HG02642 (cell line): Measurements from ENCODE around the gene MOCS3.
"Not testable (repeated sequence)": the region's sequence is repeated elsewhere in the genome, so short reads cannot be mapped to it uniquely, and the experiment has no call there.

ENCODE experiments used
- ATAC-seq: cut with Tn5 transposase; IDR thresholded peaks from one replicate; pipeline ENCODE4 v1.9.1; 2021; ENCODE audit warnings: mild to moderate bottlenecking; ENCODE audit not compliant: unreplicated experiment, poor library complexity

The MOCS3 gene

DNA sequence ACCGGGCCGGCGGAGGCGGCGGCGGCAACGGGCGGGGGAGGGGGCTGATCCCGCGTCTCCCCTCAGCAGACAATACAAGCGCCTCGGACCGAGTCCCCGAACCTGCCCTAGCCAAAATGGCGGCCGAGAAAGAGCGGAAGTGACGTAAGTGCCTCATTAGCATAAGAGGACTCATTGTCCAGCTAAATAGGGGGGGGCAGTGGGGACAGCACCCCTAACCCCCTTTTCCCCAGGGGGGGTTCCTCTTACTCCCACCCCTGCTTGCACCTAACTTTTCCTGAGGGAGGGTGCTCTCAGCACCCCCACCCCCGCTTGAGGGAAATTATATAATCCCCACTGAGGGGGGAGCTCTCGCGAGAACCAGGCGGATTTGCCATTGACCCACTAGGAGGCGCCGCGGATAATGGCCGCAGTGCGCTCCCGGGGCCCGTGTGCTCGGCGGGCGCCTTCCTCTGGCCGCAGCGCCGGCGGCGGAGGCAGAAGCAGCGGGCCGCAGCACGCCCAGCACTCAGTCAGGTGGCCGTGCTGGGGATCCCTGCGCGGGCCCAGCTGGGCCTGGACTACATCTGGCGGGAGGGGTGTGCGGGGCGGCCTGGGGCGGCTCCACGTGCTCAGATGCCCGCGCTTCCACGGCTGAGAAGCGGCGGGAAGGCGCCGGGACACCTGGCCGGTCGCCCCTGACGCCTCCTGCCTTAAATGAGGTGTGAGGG lies 27.2 kb upstream of the MOCS3 start, which contains the start of gene ADNP:
ADNP (minus strand) TSS at position 132 of the 710 bp plus-strand sequence. CDS start 27,441 bp downstream, outside the sequence.
- ATAC-seq = peak; percentile 67

DNA sequence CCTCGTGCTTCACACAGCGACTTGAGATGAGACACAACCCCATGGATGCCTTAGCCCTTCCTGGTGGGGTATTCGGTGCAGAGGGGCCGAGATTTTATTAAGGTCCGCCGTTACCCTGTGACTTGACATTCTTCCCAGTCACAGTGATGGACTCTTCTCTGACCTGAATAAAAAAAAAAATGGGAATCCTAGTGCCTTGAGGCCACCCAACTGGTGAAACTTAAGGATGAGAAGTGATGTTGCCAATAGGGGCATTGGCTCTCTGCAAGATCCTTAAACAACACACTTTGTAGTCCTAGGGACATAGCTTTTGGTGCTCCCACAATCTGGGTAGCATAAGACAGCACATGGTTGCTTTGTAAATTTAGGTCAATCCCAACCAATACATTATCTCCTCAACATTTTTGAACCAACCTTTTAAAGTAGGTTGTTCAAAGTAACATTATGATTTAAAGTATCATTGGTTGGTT lies 26.6 kb upstream of the MOCS3 start:
- no peak for ATAC-seq

DNA sequence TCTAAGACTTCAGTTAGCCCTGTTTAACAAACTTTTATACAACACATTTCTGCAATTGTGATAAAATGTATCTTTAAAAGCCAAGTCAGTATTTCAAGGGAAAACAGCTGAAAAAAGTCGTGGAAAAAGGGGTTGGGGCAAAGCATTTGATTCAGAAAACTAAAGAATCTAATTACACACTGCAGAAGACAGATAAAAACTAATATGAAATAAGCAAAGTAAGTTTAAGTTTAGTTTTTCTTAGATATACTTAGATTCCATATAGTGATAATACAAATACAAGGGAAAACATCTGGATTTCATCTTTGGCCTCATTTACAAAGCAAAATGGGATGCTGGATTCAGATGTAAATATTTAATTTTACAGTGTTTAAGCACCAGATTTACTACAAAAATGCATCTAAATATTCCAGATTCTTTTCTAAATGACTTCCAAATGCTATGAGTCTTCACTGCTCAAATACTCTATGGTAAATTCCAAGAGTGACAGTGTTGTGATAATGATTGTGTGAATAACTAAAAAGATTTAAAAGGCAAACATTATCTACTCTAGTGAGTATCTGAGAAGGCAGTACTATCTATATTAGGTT lies 25.8 kb upstream of the MOCS3 start:
- no peak for ATAC-seq

DNA sequence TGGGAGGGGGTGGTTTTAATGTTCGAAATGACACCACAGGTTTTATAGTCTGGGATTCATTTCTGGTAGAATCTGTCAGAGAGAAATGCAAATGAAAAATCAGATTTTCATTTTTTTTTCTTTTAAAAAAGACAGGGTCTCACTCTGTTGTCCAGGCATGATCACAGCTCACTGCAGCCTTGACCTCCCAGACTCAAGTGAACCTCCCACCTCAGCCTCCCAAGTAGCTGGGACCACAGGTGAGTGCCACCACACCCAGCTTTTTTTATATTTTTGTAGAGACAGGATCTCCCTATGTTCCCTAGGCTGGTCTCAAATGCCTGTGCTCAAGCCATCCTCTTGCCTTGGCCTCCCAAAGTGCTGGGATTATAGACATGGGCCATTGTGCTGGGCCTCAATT lies 25.0 kb upstream of the MOCS3 start:
- ATAC-seq = no peak

DNA sequence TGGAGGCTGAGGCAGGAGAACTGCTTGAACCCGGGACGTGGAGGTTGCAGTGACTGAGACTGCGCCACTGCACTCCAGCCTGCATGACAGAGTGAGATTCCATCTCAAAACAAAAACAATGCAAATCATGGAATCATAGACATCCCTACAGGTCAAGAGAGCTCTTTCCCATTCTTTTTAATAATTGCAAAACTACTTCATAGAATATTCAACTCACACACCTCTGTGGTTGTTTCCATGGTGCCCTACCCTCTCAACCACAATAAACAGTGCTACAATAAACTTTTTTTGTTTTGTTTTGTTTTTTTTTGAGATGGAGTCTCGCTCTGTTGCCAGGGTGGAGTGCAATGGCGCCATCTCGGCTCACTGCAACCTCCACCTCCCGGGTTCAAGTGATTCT lies 15.5 kb upstream of the MOCS3 start:
- no peak for ATAC-seq

DNA sequence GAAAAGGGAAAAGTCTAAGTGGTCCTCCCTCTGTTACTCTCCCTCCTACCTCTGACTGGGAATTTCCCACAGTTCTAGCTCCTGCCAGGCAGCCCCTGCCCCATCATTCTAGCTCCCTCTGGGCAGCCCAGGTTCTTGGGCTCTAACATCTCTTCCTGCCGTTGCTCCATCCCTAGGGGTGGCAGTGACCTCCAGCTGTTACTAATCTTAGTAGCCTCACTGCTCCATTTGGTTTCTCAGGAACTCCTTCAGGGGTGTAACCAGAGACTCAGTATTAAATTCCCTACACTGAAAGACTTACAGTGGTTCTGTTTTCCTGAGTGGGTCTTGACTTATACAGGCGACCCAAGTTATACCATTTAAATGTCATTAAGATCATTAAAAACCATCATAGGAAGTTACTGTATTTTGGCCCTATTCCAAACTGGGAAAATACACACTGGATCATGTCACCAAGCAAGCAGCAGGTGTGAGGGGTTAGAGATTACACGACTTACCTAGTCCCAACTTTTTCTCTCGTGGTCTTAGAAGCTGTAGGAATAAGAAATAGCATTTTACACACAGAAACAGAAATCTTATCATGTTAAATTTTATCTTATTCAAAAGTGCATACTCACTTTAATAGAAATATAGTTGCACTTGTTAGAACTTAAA lies 10.4 kb upstream of the MOCS3 start:
- no peak for ATAC-seq

DNA sequence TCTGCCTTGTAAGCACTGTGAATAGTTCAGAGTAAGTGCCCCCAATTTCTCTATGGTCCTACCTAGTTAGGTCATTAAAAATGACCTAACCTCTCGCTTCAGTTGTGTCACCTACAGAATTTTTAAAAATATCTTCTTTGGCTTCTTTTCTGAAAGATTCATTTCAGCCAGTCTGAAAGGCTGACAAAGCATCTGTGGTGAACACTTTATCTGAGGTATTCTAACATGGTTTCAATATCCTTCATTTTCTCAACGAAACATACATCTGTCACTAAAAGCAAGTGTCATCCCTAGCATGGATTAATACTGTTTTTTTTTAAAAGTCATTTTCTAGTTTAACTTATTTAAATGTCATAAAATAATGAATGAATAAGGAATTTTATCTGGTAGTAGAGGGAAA lies 5.4 kb upstream of the MOCS3 start:
- no peak for ATAC-seq

DNA sequence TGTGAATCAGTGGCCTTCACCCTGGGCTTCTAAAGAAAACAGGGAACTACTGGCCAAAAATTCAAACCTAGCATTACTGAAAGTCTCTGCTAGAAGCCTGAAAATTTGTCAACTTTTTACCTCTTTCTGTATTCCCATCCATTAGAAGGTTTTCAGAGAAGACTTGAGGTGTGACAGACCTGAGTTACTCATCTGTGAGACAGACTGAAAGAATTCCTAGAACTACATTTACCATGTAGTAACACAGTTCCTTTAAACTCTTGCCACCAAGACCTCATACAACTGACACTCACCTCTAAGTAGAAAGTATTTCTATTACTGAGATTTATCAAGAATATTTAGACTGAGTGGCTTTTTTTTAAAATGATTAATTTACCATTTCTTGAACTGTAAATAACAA lies 4.8 kb upstream of the MOCS3 start:
- ATAC-seq = no peak

DNA sequence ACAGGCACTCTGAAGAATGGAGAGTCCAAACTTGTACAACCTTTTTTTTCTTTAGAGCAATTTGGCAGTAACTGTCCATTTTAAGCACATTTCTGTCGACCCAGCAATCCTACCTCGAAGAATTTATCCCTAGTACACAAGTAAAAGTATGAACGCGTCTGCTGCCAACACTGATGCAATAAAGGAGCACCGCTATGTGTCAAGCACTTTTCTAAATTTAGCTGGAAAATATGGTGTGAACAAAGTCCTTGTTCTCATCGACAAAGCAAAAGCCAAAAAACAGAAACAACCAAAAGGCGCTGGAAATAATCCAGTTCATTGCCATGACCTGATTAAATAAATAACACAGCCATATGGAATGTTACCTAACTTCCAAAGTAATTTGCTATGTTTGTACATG lies 1.3 kb upstream of the MOCS3 start:
- no peak for ATAC-seq

DNA sequence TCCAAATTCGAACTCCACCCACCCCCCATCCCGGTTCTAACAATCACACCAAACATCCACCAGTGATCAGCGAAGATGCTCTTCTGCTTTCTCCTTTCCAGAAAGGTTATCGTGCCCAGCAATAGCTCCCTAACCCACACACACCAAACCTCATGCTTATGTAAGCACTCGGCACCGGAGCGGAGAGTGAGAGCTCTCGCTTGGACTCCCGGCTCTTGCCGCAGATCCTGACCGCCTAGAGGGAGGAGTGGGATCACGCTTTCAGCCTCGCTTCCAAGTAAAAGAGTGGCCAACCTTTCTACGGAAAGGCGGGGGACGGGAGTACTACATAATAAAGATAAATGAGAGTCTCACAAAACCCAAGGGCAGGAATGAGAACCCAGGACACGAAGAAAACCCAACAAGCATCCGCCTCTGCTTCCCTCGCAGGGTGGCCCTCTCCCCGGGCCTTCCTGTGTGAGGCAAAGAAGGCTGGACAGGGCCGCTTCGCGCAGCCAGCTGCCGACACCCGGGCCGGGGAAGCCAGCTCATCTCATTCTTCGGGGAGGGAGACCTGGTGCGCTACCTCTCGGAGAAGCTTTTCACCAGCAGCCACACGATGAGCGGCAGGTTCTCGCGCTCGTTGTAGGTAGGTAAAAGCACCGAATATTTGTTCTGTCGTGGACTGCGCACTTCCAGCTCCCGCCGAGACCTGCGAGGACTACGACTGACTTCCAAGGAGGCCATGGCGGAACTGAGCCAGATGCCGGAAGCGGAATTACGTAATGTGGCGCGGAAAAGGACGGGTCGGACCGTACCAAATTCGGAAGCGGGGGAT lies 612 bp upstream of the MOCS3 start, which contains the start of gene DPM1:
DPM1 (minus strand) TSS at position 735 of the 817 bp plus-strand sequence; CDS start at position 726, 9 bp downstream.
- peak; percentile 87 for ATAC-seq

DNA sequence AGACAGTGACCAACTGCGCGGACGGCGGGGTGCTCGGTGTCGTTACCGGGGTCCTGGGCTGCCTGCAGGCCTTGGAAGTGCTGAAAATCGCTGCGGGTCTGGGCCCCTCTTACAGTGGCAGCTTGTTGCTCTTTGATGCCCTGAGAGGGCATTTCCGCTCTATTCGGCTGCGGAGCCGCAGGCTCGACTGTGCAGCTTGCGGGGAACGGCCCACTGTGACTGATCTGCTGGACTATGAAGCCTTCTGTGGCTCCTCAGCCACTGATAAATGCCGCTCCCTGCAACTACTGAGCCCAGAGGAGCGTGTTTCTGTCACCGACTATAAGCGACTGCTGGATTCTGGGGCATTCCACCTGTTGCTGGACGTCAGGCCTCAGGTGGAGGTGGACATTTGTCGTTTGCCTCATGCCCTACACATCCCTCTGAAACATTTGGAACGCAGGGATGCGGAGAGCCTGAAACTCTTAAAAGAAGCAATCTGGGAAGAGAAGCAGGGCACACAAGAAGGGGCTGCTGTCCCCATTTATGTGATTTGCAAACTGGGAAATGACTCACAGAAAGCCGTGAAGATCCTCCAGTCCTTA lies 1.0 kb downstream of the MOCS3 start:
- no peak for ATAC-seq

DNA sequence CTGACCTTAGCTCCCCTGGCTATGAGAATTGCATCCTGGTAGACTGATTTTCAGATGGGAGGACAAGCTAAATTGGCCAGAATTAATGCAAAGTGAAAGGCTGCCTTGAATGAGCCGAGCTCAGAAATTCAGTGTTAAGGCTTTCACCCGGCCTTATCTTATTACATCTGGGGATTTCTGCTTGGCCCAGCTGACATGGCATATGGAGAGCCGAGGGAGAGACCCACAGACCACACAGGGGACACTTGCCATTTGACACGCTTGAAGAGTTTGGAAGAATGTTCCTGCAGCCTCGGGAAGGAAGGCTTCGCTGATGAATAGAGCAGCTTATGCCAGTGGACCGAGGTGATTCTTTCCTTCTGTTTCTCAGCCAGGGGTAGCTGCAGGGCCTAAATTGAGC lies 9.0 kb downstream of the MOCS3 start:
- no peak for ATAC-seq

DNA sequence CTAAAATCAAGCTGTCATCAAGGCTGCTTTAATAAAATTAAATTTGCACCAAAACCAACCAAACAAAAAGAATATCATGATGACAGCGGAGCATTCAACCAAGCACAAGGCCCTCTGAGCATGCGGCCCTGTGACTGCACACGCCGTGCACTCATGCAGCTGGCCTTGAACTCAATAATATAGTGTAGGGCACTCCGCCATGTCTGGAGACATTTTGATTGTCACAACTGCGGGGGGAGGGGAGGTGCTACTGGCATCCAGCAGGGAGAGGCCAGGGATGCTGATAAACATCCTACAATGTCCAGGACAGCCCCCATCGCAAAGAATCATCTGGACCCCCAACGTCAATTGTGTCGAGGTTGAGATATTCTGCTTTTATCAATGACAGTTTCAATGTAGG lies 9.7 kb downstream of the MOCS3 start:
- no peak for ATAC-seq

DNA sequence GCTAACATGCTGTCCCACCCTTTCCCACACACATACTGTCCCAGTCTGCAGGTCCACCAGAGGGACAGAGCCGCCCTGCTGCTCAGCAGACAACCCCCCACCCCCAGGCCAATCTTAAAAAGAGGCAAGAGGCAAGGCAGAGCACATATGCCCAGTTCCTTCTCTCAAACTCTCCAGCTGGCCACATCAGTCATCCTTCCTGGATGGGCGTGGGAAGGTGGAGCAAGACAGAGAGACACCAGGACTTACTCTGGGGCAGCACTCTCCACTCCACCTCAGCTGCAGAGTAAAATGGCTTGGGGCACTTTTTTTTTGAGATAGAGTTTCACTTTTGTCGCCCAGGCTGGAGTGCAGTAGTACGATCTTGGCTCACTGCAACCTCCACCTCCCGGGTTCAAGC lies 10.8 kb downstream of the MOCS3 start:
- no peak for ATAC-seq

DNA sequence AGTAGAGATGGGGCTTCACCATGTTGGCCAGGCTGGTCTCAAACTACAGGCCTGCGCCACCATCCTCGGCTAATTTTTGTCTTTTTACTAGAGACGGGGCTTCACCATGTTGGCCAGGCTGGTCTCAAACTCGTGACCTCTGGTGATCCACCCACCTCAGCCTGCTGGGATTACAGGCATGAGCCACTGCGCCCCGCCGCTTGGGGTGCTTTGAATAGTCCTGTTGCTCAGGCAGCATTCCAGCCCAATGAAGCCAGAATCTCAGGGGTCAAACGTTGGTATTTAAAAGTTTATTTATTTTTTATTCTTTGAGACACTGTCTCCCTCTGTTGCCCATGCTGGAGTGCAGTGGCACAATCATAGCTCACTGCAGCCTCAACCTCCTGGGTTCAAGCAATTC lies 11.3 kb downstream of the MOCS3 start:
- ATAC-seq = no peak

DNA sequence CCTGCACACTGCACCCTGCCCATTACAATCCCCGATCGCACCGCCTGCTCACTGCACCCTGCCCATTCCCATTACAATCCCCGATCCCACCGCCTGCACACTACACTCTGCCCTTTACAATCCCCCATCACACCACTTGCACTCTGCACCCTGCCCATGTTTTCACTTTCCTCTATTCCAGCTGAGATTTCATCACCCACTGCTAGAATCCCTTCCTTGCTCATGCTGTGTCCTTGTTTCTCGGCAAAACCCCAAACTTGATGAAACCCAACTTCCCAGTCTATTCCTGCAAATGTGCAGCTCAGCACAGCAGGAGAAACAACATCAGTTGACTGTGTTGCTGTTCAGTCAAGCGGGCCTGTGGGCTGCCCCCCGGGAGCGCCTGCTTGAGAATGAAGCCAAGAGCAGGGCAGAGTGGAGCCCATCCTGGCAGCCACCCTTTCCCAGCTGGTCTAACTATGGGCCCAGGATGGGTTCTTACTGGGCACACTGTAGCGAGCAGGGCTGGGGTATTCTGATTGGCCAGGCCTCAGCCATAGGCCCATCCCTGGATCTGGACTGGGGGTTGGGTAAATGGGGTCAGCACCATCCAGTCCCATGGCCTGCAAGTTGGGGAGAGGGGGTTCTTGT lies 17.2 kb downstream of the MOCS3 start:
- ATAC-seq = no peak

DNA sequence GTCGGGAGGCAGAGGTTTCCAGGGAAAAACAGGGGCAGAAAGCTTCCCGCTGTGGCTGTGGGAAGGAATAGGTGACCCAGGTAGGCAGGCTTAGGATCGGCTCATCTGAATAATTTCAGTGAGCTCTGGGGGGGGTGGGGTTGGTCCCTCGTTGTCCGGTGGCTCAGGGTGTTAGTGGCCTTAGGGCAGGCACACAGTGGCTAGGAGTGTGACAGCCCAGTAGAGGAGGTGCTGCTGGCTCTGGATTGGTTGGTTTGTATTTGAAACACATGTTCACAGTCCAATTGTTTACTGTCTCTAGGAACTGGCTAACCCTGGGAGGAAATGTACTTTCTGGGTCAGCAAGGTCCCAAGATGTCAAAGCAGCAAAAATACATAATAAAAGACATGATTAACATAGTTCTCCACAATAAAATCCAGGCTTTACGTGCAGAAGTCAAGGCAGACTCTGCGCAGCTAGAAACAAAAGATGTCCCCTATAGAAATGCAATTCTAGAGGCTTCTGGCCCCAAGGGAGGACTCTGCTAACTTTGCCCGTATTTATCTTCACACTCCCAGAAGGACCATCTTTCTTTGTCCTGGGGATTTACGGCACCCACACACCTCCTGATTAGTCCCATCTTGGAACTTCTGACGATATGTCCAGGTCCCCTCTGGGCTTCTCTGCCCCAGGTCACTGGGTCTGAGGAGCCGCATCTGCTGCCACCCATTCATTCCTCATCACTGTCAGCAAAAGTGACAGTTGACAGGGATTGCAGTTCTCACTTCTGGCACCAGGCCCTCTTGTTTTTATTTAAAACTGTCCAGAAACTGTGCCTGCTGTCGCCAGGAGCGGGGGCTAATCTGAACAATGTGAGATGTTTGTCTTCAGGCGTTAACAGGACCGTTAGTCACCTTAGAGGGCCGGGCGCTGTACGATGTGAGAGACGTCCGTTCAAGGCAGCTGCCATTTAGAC lies 18.7 kb downstream of the MOCS3 start:
- ATAC-seq = no peak

DNA sequence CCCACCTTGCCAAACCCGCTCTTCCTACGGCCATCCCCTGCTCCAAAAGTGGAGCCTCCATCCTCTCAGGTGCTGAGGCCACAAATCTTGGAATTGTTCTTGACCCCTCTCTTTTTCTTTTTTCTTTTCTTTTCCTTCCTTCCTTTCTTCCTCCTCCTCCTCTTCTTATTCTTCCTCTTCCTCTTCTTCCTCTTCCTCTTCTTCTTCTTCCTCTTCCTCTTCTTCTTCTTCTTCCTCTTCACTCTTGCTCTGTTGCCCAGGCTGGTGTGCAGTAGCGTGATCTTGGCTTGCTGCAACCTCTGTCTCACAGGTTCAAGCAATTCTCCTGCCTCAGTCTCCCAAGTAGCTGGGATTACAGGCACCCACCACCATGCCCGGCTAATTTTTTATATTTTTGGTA lies 19.9 kb downstream of the MOCS3 start:
- not testable (repeated sequence) for ATAC-seq
